Measurements from ENCODE around the gene SLC22A1.
A peak's percentile ranks its signal among the peaks of the same experiment; 100 is the strongest.

- TF ChIP-seq CTCF (IDR thresholded peaks at IDR 0.05) (peak; percentile 36 to 73 (median 56)), POLR2A (IDR thresholded peaks at IDR 0.05) (no peak)
Measured at GRCh38 chr6:160088069-160088783, 33.4 kb upstream of the SLC22A1 start.
